ENCODE measurements around the gene EXOG.

- TF ChIP-seq POLR2A (IDR thresholded peaks at IDR 0.05; ENCODE audit: low read length) (no peak), GATA1 (IDR thresholded peaks at IDR 0.05; ENCODE audit: low read depth, low read length) (no peak)
These were observed 71.4 kb downstream of the EXOG start for GRCh38 chr3:38567498-38567897.

All from erythroblast (primary cell).